Measurements from ENCODE around the gene ANGPTL3. TPM values are rescaled to one million over a fixed set of nuclear protein-coding genes. Genes with fewer than 3 reads are reported as not detected.

ANGPTL3 gene
- total and polyA plus RNA-seq, 2 of the 13 experiments (the other 11 are each of a cell fraction or from before 2014, with no cell fraction given) = 0.40 to 0.51 TPM

- TF ChIP-seq KDM3A (CRISPR knock-in tag; IDR thresholded peaks at IDR 0.05; ENCODE audit: low read depth) (peak; percentile 77; the same call in 1 of the 2 replicates), THAP9 (CRISPR knock-in tag; IDR thresholded peaks at IDR 0.05; ENCODE audit: borderline replicate concordance) (no peak), BORCS8-MEF2B (CRISPR knock-in tag; IDR thresholded peaks at IDR 0.05) (peak; percentile 75; the same call in 1 of the 2 replicates), DMTF1 (CRISPR knock-in tag; IDR thresholded peaks at IDR 0.05) (no peak), YEATS2 (CRISPR knock-in tag; IDR thresholded peaks at IDR 0.05; ENCODE audit: borderline replicate concordance) (peak; percentile 79; the same call in 1 of the 2 replicates), CBX1 (IDR thresholded peaks at IDR 0.05; ENCODE audit: low read depth) (no peak), FOXO1 (CRISPR knock-in tag; IDR thresholded peaks at IDR 0.05) (peak; percentile 98), POGZ (CRISPR knock-in tag; IDR thresholded peaks at IDR 0.05) (peak; percentile 99), NR2F6 (IDR thresholded peaks at IDR 0.05) (peak; percentile 57; the same call in 1 of the 2 replicates), NR2F6 (CRISPR knock-in tag; IDR thresholded peaks at IDR 0.05) (peak; percentile 58; the same call in 1 of the 2 replicates), FOXM1 (CRISPR knock-in tag; IDR thresholded peaks at IDR 0.05) (no peak), HMG20B (CRISPR knock-in tag; conservative IDR thresholded peaks at IDR 0.05) (peak; percentile 86), REL (CRISPR knock-in tag; conservative IDR thresholded peaks at IDR 0.05) (0 out of 2 replicates have a peak, but pooled peaks have one; percentile 62), SMARCC2 (IDR thresholded peaks at IDR 0.05) (no peak), KAT8 (CRISPR knock-in tag; IDR thresholded peaks at IDR 0.05) (peak; percentile 87), ARID5B (CRISPR knock-in tag; IDR thresholded peaks at IDR 0.05) (peak; percentile 99)
- TF ChIP-seq, protein P1, sequence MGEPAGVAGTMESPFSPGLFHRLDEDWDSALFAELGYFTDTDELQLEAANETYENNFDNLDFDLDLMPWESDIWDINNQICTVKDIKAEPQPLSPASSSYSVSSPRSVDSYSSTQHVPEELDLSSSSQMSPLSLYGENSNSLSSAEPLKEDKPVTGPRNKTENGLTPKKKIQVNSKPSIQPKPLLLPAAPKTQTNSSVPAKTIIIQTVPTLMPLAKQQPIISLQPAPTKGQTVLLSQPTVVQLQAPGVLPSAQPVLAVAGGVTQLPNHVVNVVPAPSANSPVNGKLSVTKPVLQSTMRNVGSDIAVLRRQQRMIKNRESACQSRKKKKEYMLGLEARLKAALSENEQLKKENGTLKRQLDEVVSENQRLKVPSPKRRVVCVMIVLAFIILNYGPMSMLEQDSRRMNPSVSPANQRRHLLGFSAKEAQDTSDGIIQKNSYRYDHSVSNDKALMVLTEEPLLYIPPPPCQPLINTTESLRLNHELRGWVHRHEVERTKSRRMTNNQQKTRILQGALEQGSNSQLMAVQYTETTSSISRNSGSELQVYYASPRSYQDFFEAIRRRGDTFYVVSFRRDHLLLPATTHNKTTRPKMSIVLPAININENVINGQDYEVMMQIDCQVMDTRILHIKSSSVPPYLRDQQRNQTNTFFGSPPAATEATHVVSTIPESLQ (CRISPR knock-in tag; conservative IDR thresholded peaks at IDR 0.05) = no peak
- TF ChIP-seq, protein P2, sequence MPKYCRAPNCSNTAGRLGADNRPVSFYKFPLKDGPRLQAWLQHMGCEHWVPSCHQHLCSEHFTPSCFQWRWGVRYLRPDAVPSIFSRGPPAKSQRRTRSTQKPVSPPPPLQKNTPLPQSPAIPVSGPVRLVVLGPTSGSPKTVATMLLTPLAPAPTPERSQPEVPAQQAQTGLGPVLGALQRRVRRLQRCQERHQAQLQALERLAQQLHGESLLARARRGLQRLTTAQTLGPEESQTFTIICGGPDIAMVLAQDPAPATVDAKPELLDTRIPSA (CRISPR knock-in tag; IDR thresholded peaks at IDR 0.05; ENCODE audit: borderline replicate concordance) = no peak
Observed at GRCh38 chr1:62621907-62622306, 24.6 kb downstream of the ANGPTL3 start (continued).
